HG03342 (cell line): ENCODE results near the gene ACAP1.
"Not testable (repeated sequence)": the region's sequence is repeated elsewhere in the genome, so short reads cannot be mapped to it uniquely, and the experiment has no call there.

ENCODE experiments used
- ATAC-seq: cut with Tn5 transposase; IDR thresholded peaks from one replicate; pipeline ENCODE4 v1.9.1; 2021; ENCODE audit warnings: mild to moderate bottlenecking, moderate library complexity; ENCODE audit not compliant: unreplicated experiment

The ACAP1 gene

GRCh38 chr17:7354262-7354843, 18.0 kb downstream of the ACAP1 start:
- no peak for ATAC-seq

- no peak for ATAC-seq
Observed at GRCh38 chr17:7355053-7355452, 18.7 kb downstream of the ACAP1 start, which contains the start of gene TMEM95. TMEM95 (plus strand) TSS chr17:7355156; CDS start chr17:7355205, 49 bp downstream.

GRCh38 chr17:7355573-7355972, 19.2 kb downstream of the ACAP1 start:
- no peak for ATAC-seq

GRCh38 chr17:7356072-7356549, 19.8 kb downstream of the ACAP1 start:
- no peak for ATAC-seq

GRCh38 chr17:7356756-7357155, 20.4 kb downstream of the ACAP1 start:
- ATAC-seq = no peak

GRCh38 chr17:7357381-7357780, 21.1 kb downstream of the ACAP1 start:
- no peak for ATAC-seq

- no peak for ATAC-seq
Observed at GRCh38 chr17:7361906-7362305, 25.6 kb downstream of the ACAP1 start.

GRCh38 chr17:7363311-7363710, 27.0 kb downstream of the ACAP1 start:
- no peak for ATAC-seq

- not testable (repeated sequence) for ATAC-seq
Observed at GRCh38 chr17:7365963-7366362, 29.6 kb downstream of the ACAP1 start.

GRCh38 chr17:7367083-7367482, 30.8 kb downstream of the ACAP1 start:
- ATAC-seq = no peak

GRCh38 chr17:7367918-7368598, 31.7 kb downstream of the ACAP1 start:
- ATAC-seq = no peak

GRCh38 chr17:7368599-7368994, 32.3 kb downstream of the ACAP1 start:
- ATAC-seq = not testable (repeated sequence)

- no peak for ATAC-seq
Observed at GRCh38 chr17:7369825-7370224, 33.5 kb downstream of the ACAP1 start.

- no peak for ATAC-seq
Observed at GRCh38 chr17:7370853-7371252, 34.5 kb downstream of the ACAP1 start.

GRCh38 chr17:7374353-7374752, 38.0 kb downstream of the ACAP1 start:
- no peak for ATAC-seq

GRCh38 chr17:7379134-7379533, 42.8 kb downstream of the ACAP1 start:
- ATAC-seq = no peak

- ATAC-seq = no peak
Observed at GRCh38 chr17:7380321-7380720, 44.0 kb downstream of the ACAP1 start.

GRCh38 chr17:7380855-7381683, 44.7 kb downstream of the ACAP1 start, which contains the start of gene TNK1:
TNK1 (plus strand) TSS chr17:7381089; CDS start chr17:7382927, 1,838 bp downstream.
- ATAC-seq = no peak

GRCh38 chr17:7382901-7383300, 46.6 kb downstream of the ACAP1 start:
- no peak for ATAC-seq

- ATAC-seq = no peak
Observed at GRCh38 chr17:7383371-7383741, 47.0 kb downstream of the ACAP1 start.

GRCh38 chr17:7383742-7384488, 47.6 kb downstream of the ACAP1 start:
- ATAC-seq = no peak
